Measurements from ENCODE around the gene TBCK.

- TF ChIP-seq CTCF (IDR thresholded peaks at IDR 0.05; ENCODE audit: insufficient read depth, low read depth, low read length) (no peak), EZH2 (IDR thresholded peaks at IDR 0.05; ENCODE audit: insufficient read depth, low read length) (no peak)
Observed at GRCh38 chr4:106312997-106313522, 2.9 kb downstream of the TBCK start.

Data from astrocyte (in vitro differentiated cells and primary cell).